ENCODE data around the gene DHRS12. TPM values are rescaled to one million over a fixed set of nuclear protein-coding genes. Genes with fewer than 3 reads are reported as not detected.

The DHRS12 gene
- total RNA-seq, 1 experiment from 2014 or later = 10.2 TPM

DNA sequence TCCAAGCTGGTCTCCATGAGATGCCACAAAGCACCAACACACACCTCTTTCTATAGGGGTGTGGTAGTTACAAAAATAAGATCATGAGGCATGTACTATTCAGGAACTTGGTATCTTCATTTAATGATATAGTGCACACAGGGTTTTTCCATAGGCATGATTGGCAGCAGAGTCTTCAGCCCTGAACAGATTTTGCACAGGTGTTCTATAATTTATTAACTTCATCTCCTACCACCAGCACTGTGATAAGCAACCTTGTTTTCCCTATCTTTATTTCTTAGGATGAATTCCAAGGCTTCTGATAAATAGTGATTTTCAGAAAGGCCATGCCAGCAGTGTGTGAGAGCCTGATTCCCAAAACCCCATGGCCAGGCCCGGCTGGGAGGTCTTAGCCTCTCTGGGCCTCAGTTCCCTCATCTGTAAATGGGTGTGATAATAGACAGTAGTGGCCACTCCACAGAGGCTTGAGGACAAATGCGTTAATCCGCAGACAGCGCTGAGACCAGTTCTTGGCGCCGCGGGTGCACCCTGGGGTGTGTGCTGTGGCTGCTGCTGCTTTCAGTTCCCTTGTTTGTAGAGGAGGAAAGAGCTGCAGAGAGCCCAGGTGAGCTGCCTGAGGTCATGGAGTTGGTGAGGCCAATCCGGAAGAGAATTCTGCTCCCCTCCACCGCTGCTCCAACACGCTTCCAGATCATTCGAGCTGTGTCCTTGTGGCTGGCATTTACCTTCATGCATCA lies 33.1 kb downstream of the DHRS12 start (continued):
- TF ChIP-seq, protein P1, sequence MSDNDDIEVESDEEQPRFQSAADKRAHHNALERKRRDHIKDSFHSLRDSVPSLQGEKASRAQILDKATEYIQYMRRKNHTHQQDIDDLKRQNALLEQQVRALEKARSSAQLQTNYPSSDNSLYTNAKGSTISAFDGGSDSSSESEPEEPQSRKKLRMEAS (CRISPR knock-in tag; IDR thresholded peaks at IDR 0.05) = no peak
- TF ChIP-seq, protein P2, sequence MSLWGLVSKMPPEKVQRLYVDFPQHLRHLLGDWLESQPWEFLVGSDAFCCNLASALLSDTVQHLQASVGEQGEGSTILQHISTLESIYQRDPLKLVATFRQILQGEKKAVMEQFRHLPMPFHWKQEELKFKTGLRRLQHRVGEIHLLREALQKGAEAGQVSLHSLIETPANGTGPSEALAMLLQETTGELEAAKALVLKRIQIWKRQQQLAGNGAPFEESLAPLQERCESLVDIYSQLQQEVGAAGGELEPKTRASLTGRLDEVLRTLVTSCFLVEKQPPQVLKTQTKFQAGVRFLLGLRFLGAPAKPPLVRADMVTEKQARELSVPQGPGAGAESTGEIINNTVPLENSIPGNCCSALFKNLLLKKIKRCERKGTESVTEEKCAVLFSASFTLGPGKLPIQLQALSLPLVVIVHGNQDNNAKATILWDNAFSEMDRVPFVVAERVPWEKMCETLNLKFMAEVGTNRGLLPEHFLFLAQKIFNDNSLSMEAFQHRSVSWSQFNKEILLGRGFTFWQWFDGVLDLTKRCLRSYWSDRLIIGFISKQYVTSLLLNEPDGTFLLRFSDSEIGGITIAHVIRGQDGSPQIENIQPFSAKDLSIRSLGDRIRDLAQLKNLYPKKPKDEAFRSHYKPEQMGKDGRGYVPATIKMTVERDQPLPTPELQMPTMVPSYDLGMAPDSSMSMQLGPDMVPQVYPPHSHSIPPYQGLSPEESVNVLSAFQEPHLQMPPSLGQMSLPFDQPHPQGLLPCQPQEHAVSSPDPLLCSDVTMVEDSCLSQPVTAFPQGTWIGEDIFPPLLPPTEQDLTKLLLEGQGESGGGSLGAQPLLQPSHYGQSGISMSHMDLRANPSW (CRISPR knock-in tag; conservative IDR thresholded peaks at IDR 0.05; ENCODE audit: low read depth) = no peak
- TF ChIP-seq JUN (CRISPR knock-in tag; IDR thresholded peaks at IDR 0.05) = no peak
- TF ChIP-seq, protein P3, sequence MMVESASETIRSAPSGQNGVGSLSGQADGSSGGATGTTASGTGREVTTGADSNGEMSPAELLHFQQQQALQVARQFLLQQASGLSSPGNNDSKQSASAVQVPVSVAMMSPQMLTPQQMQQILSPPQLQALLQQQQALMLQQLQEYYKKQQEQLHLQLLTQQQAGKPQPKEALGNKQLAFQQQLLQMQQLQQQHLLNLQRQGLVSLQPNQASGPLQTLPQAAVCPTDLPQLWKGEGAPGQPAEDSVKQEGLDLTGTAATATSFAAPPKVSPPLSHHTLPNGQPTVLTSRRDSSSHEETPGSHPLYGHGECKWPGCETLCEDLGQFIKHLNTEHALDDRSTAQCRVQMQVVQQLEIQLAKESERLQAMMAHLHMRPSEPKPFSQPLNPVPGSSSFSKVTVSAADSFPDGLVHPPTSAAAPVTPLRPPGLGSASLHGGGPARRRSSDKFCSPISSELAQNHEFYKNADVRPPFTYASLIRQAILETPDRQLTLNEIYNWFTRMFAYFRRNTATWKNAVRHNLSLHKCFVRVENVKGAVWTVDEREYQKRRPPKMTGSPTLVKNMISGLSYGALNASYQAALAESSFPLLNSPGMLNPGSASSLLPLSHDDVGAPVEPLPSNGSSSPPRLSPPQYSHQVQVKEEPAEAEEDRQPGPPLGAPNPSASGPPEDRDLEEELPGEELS (CRISPR knock-in tag; IDR thresholded peaks at IDR 0.05) = no peak

DNA sequence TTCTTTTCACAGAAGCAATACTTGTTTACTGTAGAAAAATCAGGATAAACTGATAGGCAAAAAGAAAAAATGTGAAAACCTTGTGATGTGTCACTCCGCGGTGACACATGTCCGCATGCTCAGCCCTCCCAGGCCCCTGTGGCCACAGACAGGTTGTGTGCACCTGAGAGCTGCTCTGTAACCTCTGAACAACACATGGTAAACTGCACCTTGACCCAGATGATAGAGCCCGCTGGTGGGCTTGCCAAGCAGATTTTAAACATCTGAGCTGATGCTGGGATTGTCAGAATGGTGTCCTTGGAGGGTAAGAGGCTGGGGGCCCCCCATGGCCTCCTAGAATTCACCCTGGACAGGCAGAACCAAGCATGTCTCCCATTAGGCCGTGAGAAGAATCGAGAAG lies 33.8 kb downstream of the DHRS12 start:
- H3K27me3 Mint-ChIP-seq (ENCODE audit: low read depth) = no peaks in the 10 kb centered on the region
- no peaks in the 10 kb centered on the region for H3K36me3 Mint-ChIP-seq
- CTCF ChIA-PET = interaction anchor here (1.0 to 7.3 kb wide), 2 partner anchors 28 to 44 kb away, joined by 3 to 65 read pairs; no protein-coding TSS in a partner anchor
- ATAC-seq (no peak), DNase-seq (ENCODE audit: low spot score) (no peak)
- POLR2A ChIA-PET = interaction anchor here (1.4 kb wide), 1 partner anchor 185 kb away, joined by 3 read pairs; no protein-coding TSS in a partner anchor
- no peaks in the 10 kb centered on the region for H3K9me3 Mint-ChIP-seq
- H3K27ac Mint-ChIP-seq = no peak overlapping the region
- H3K4me3 Mint-ChIP-seq = no peak overlapping the region
- H3K4me1 Mint-ChIP-seq = peaks cover 23% of the 10 kb centered on the region
- TF ChIP-seq ZNF671 (CRISPR knock-in tag; IDR thresholded peaks at IDR 0.05) (no peak), SMAD4 (CRISPR knock-in tag; IDR thresholded peaks at IDR 0.05) (no peak), ELF4 (CRISPR knock-in tag; IDR thresholded peaks at IDR 0.05; ENCODE audit: low read depth) (no peak), GABPB1 (CRISPR knock-in tag; IDR thresholded peaks at IDR 0.05) (no peak), SOX15 (CRISPR knock-in tag; IDR thresholded peaks at IDR 0.05) (no peak), SP1 (CRISPR knock-in tag; conservative IDR thresholded peaks at IDR 0.05) (no peak), ZNF423 (CRISPR knock-in tag; IDR thresholded peaks at IDR 0.05) (no peak), FOXP1 (CRISPR knock-in tag; IDR thresholded peaks at IDR 0.05; ENCODE audit: borderline replicate concordance) (no peak), NR2C2 (CRISPR knock-in tag; IDR thresholded peaks at IDR 0.05) (no peak), ZNF263 (CRISPR knock-in tag; IDR thresholded peaks at IDR 0.05; ENCODE audit: low read depth) (no peak)
- TF ChIP-seq, protein P4, sequence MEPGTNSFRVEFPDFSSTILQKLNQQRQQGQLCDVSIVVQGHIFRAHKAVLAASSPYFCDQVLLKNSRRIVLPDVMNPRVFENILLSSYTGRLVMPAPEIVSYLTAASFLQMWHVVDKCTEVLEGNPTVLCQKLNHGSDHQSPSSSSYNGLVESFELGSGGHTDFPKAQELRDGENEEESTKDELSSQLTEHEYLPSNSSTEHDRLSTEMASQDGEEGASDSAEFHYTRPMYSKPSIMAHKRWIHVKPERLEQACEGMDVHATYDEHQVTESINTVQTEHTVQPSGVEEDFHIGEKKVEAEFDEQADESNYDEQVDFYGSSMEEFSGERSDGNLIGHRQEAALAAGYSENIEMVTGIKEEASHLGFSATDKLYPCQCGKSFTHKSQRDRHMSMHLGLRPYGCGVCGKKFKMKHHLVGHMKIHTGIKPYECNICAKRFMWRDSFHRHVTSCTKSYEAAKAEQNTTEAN (CRISPR knock-in tag; IDR thresholded peaks at IDR 0.05) = no peak
- TF ChIP-seq, protein P5, sequence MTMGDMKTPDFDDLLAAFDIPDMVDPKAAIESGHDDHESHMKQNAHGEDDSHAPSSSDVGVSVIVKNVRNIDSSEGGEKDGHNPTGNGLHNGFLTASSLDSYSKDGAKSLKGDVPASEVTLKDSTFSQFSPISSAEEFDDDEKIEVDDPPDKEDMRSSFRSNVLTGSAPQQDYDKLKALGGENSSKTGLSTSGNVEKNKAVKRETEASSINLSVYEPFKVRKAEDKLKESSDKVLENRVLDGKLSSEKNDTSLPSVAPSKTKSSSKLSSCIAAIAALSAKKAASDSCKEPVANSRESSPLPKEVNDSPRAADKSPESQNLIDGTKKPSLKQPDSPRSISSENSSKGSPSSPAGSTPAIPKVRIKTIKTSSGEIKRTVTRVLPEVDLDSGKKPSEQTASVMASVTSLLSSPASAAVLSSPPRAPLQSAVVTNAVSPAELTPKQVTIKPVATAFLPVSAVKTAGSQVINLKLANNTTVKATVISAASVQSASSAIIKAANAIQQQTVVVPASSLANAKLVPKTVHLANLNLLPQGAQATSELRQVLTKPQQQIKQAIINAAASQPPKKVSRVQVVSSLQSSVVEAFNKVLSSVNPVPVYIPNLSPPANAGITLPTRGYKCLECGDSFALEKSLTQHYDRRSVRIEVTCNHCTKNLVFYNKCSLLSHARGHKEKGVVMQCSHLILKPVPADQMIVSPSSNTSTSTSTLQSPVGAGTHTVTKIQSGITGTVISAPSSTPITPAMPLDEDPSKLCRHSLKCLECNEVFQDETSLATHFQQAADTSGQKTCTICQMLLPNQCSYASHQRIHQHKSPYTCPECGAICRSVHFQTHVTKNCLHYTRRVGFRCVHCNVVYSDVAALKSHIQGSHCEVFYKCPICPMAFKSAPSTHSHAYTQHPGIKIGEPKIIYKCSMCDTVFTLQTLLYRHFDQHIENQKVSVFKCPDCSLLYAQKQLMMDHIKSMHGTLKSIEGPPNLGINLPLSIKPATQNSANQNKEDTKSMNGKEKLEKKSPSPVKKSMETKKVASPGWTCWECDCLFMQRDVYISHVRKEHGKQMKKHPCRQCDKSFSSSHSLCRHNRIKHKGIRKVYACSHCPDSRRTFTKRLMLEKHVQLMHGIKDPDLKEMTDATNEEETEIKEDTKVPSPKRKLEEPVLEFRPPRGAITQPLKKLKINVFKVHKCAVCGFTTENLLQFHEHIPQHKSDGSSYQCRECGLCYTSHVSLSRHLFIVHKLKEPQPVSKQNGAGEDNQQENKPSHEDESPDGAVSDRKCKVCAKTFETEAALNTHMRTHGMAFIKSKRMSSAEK (CRISPR knock-in tag; IDR thresholded peaks at IDR 0.05; ENCODE audit: borderline replicate concordance) = no peak
- TF ChIP-seq, protein P6, sequence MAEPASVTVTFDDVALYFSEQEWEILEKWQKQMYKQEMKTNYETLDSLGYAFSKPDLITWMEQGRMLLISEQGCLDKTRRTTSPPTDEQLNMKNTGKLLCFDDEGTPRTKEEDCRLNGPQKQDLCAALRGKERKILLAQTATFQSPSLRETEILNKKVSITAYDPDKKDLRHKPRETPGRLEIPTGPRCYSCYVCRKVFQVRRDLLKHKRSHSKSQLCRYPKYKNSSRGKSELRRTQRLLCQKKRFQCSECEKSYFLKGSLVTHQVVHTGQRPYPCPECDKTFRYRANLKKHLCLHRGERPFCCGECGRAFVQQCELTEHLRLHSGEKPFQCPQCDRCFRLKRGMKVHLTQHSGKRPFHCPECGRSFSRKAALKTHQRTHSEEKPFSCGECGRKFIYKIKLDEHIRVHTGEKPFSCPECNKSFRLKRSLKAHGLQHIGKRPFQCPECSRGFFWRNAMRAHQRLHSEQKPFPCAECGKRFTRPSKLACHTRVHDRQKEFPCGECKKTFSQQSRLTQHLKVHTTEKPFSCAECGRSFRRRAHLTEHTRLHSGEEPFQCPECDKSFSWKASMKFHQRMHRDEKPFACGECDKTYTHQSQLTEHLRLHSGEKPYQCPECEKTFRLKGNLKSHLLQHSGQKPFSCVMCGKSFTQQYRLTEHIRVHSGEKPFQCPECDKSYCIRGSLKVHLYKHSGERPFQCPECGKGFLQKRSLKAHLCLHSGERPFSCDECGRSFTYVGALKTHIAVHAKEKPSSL (CRISPR knock-in tag; conservative IDR thresholded peaks at IDR 0.05) = no peak
- TF ChIP-seq, protein P7, sequence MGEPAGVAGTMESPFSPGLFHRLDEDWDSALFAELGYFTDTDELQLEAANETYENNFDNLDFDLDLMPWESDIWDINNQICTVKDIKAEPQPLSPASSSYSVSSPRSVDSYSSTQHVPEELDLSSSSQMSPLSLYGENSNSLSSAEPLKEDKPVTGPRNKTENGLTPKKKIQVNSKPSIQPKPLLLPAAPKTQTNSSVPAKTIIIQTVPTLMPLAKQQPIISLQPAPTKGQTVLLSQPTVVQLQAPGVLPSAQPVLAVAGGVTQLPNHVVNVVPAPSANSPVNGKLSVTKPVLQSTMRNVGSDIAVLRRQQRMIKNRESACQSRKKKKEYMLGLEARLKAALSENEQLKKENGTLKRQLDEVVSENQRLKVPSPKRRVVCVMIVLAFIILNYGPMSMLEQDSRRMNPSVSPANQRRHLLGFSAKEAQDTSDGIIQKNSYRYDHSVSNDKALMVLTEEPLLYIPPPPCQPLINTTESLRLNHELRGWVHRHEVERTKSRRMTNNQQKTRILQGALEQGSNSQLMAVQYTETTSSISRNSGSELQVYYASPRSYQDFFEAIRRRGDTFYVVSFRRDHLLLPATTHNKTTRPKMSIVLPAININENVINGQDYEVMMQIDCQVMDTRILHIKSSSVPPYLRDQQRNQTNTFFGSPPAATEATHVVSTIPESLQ (CRISPR knock-in tag; IDR thresholded peaks at IDR 0.05) = no peak

All from WTC11 (cell line).